NT2/D1 (cell line): ENCODE data around the gene MASP1.

ENCODE experiments used
- DNase-seq: peaks from one replicate; pipeline ENCODE4 v3.0.0-alpha.2; 2011; ENCODE audit warnings: low read depth, low spot score
- H3K27me3 ChIP-seq: 2 replicates; pipeline ENCODE4 v1.6.0; 2011; ENCODE audit warnings: mild to moderate bottlenecking; ENCODE audit not compliant: insufficient read length, insufficient read depth
- H3K36me3 ChIP-seq: 2 replicates; pipeline ENCODE4 v1.6.1; 2011; ENCODE audit warnings: mild to moderate bottlenecking, low read length, mixed read lengths; ENCODE audit not compliant: insufficient read depth, insufficient read length
- H3K4me1 ChIP-seq: 2 replicates; pipeline ENCODE4 v1.5.1; 2011; ENCODE audit not compliant: insufficient read depth, insufficient read length
- H3K4me3 ChIP-seq: 2 replicates; pipeline ENCODE4 v1.5.1; 2011; ENCODE audit warnings: low read depth; ENCODE audit not compliant: insufficient read length
- H3K9ac ChIP-seq: 2 replicates; pipeline ENCODE4 v1.6.0; 2011; ENCODE audit warnings: low read depth; ENCODE audit not compliant: insufficient read length
- H3K9me3 ChIP-seq: 2 replicates; pipeline ENCODE4 v1.5.1; 2011; ENCODE audit warnings: mild to moderate bottlenecking, low read length; ENCODE audit not compliant: insufficient read depth
- SUZ12 ChIP-seq: IDR thresholded peaks from 2 replicates; pipeline ENCODE4 v1.6.1; 2011; ENCODE audit not compliant: insufficient read length, insufficient read depth; ENCODE audit errors: extremely low read depth
- YY1 ChIP-seq: IDR thresholded peaks from 2 replicates; pipeline ENCODE4 v1.6.1; 2011; ENCODE audit not compliant: insufficient read length, insufficient read depth
- ZNF274 ChIP-seq: IDR thresholded peaks from 2 replicates; pipeline ENCODE4 v1.6.1; 2011; ENCODE audit warnings: mild to moderate bottlenecking, low read depth, low read length

Gene MASP1

DNA sequence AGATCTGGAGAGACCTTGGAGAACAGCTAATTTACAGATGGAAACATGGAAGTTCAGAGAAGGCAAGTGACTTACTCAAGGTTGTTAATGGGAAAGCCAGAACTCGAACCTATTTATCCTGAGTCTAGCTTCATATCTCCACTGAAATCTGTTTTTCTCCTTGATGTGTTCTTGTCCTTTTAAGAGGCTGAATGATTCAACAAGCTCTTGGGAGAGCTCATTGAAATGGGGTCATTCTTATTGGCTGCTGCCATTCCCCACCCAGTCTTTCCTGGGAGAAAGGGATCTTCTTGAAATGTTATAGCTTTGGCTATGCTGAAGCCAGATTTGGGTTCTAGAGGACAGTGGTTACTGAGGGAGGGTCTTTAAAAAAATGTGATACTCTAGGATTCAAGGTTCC lies 53.3 kb downstream of the MASP1 start:
- H3K4me3 ChIP-seq, result no peak overlapping the region
- H3K36me3 ChIP-seq, result no peaks in the 10 kb centered on the region
- H3K27me3 ChIP-seq, result no peaks in the 10 kb centered on the region
- H3K9ac ChIP-seq, result no peak overlapping the region
- DNase-seq, result no peak
- TF ChIP-seq YY1 (no peak), SUZ12 (no peak), ZNF274 (no peak)
- H3K4me1 ChIP-seq, result peaks cover 6% of the 10 kb centered on the region
- H3K9me3 ChIP-seq, result 0 out of 2 replicates have a peak, but pooled peaks cover 5% of the 10 kb centered on the region

DNA sequence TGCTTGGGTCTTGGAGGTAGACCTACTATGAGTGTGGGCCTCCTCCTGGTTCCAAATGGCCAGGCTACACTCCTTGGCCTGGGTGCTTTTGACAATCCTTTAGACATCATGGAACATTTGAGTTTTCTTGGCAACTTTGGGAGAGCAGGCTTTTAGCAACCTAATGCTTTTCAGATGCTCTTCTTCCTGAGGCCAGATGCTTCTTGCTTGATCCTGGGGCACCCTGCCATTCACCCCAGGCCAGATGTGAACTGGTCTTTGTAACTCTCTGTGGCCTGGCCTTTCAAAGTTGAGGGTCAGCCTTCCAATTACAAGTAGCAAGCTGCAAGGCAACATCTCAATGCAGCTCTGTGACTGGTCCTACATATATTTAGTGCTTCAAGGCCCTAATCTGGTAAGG lies 53.8 kb downstream of the MASP1 start:
- no peak for TF ChIP-seq ZNF274
- TF ChIP-seq YY1, result no peak
- no peak for TF ChIP-seq SUZ12
- no peaks in the 10 kb centered on the region for H3K36me3 ChIP-seq
- H3K4me1 ChIP-seq, result peaks cover 6% of the 10 kb centered on the region
- no peak for DNase-seq
- H3K9ac ChIP-seq, result no peak overlapping the region
- H3K4me3 ChIP-seq, result no peak overlapping the region
- H3K9me3 ChIP-seq, result 0 out of 2 replicates have a peak, but pooled peaks cover 5% of the 10 kb centered on the region
- H3K27me3 ChIP-seq, result no peaks in the 10 kb centered on the region

DNA sequence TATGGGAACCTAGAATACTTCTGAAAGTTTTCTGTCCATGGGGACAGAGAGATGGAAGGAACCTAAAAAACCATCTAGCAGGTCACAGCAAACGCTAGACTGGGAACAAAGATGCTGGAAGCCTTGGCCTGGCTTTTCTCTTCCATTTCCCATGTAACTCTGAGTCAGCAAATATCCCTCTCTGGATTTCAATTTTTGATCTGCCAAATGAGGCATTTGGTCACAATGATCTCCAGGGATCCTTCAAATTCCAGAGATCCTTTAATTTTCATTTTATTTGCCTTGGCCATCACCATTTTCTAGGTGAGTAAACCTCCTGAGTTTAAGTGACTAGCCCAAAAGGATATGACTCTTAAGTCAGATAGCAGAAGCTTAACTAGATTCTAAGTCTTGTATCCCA lies 54.6 kb downstream of the MASP1 start:
- TF ChIP-seq YY1 (no peak), SUZ12 (no peak), ZNF274 (no peak)
- DNase-seq, result no peak

DNA sequence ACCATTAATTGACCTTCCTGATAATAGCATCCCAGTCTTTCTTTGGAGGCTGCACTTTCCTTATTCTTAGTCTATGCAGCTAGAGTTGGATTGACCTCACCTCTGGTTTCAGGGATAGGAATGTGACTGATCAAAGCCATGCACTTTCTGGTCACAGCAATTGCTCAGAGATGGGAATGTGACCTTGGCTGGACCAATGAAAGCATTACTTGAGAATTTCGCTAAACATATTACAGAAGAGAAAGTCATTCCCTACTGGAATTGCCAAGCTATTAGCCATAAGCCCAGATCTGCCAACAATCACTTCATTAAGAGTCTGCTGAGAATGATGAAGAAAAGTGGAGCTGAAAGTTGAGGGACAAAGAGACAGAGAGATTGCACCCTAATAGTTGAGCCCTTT lies 61.5 kb downstream of the MASP1 start:
- Histone ChIP-seq H3K9ac (no peak overlapping the region), H3K27me3 (no peaks in the 10 kb centered on the region), H3K9me3 (0 out of 2 replicates have a peak, but pooled peaks cover 5% of the 10 kb centered on the region), H3K36me3 (no peaks in the 10 kb centered on the region), H3K4me1 (no peaks in the 10 kb centered on the region), H3K4me3 (no peak overlapping the region)
- no peak for DNase-seq
- TF ChIP-seq ZNF274, result no peak

More for the DNA sequence above, 54.6 kb downstream of the MASP1 start:
- H3K27me3 ChIP-seq, result no peaks in the 10 kb centered on the region
- H3K9ac ChIP-seq, result no peak overlapping the region
- H3K36me3 ChIP-seq, result no peaks in the 10 kb centered on the region
- no peak overlapping the region for H3K4me3 ChIP-seq
- H3K9me3 ChIP-seq, result 0 out of 2 replicates have a peak, but pooled peaks cover 5% of the 10 kb centered on the region
- no peaks in the 10 kb centered on the region for H3K4me1 ChIP-seq

DNA sequence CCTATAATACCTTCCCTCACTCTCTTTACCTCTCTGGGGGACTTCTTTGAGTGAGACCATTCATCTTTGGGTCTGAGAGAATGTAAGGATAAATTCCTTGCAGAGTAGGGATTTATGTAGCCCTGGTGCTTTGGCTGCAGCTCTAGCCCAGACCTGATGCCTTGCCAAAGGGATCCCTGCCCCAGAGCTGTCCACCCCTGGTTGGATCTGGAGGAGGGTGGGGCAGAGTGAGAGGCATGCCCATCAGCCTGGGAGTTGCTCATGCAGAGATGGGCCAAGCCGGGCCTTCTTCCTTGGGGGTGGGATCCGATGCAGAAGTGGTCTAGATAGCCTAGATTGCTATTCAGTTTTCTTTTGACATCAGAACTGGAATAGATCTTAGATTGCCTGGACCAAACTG lies 62.8 kb downstream of the MASP1 start:
- no peaks in the 10 kb centered on the region for H3K27me3 ChIP-seq
- 0 out of 2 replicates have a peak, but pooled peaks cover 5% of the 10 kb centered on the region for H3K9me3 ChIP-seq
- H3K4me1 ChIP-seq, result no peaks in the 10 kb centered on the region
- H3K9ac ChIP-seq, result no peak overlapping the region
- TF ChIP-seq ZNF274, result no peak
- TF ChIP-seq YY1, result no peak
- TF ChIP-seq SUZ12, result no peak
- H3K4me3 ChIP-seq, result no peak overlapping the region
- no peak for DNase-seq
- H3K36me3 ChIP-seq, result no peaks in the 10 kb centered on the region

DNA sequence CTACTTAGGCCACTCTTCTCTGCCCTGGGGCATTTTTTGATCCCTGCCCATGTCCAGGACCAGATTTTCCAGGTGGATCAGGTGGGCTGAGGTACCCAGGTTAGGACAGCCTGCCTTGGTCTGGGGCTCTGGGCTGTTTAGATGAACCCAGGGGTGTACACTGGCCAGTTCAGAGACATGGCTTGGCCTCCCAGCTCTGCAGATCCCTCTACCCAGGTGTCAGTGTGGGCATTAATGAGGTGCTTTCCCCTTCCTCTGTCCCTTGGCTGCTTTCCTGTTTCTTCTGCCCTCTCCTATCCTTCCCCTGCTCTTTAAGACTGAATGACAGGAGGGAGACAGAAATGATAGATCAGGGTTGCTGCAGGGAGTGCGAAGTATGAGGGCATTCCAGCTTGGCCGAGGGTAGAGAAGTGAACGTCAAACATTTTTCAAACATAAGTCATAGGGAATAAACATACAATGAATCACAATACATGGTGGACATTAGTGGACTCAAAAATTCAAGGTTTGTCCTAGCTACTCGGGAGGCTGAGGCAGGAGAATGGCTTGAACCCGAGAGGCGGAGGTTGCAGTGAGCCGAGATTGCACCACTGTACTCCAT lies 63.8 kb downstream of the MASP1 start:
- no peak for TF ChIP-seq ZNF274
- DNase-seq, result no peak
- Histone ChIP-seq H3K4me3 (no peak overlapping the region), H3K36me3 (no peaks in the 10 kb centered on the region), H3K9me3 (0 out of 2 replicates have a peak, but pooled peaks cover 5% of the 10 kb centered on the region), H3K9ac (no peak overlapping the region), H3K4me1 (no peaks in the 10 kb centered on the region), H3K27me3 (no peaks in the 10 kb centered on the region)

DNA sequence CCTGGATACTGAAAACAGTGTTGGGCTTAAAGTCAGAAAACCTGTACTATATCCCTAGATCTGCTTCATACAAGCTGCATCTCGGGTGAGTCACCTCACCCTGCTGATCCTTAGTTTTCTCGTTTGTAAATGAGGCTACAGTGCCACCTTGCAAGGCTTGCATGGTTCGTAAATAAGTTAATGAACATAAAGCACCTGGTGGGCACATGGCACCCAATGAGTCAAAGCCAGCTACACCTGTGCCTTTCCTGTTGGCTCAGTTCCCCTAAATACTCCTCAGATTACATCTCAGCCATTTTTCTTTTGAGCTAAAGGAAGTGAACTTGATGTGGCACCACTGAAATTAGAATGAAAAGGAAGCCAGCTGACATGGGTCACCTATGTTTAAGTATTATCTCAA lies 67.7 kb downstream of the MASP1 start:
- no peaks in the 10 kb centered on the region for H3K27me3 ChIP-seq
- DNase-seq, result no peak
- no peaks in the 10 kb centered on the region for H3K36me3 ChIP-seq
- 0 out of 2 replicates have a peak, but pooled peaks cover 5% of the 10 kb centered on the region for H3K9me3 ChIP-seq
- H3K4me1 ChIP-seq, result peaks cover 3% of the 10 kb centered on the region
- H3K9ac ChIP-seq, result no peak overlapping the region
- no peak for TF ChIP-seq YY1
- no peak for TF ChIP-seq SUZ12
- TF ChIP-seq ZNF274, result no peak
- H3K4me3 ChIP-seq, result no peak overlapping the region

DNA sequence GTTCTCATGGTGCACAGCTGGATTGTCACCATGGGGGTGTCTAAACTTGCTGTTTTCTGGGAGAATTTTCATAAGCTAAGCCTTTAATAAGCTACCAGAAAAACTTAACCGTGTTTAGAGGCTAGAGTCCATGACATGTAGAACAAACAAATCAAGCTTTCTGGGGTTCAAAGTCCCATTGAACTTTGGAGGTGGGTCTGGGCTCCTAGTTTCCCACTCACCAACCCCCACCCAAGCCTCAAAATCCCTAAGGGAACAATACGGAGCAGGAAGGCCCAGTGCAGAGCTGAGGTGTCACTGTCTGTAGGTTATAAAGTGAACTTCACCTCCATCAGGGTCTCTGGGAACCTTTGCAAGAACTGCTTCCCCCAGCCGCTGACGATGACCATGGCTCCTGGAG lies 68.7 kb downstream of the MASP1 start:
- 0 out of 2 replicates have a peak, but pooled peaks cover 5% of the 10 kb centered on the region for H3K9me3 ChIP-seq
- DNase-seq, result no peak
- H3K9ac ChIP-seq, result no peak overlapping the region
- TF ChIP-seq YY1 (no peak), SUZ12 (no peak), ZNF274 (no peak)
- H3K27me3 ChIP-seq, result no peaks in the 10 kb centered on the region
- no peak overlapping the region for H3K4me3 ChIP-seq
- no peaks in the 10 kb centered on the region for H3K36me3 ChIP-seq
- peaks cover 3% of the 10 kb centered on the region for H3K4me1 ChIP-seq
